AG20443 (cell line): ENCODE data around the gene IQGAP3.

ENCODE experiments used
- DNase-seq: peaks from one replicate; pipeline ENCODE4 v3.0.0; 2012; ENCODE audit warnings: low spot score, mixed read lengths

The IQGAP3 gene

GRCh38 chr1:156538711-156539440 lies 33.5 kb downstream of the IQGAP3 start:
- DNase-seq = no peak

DNA sequence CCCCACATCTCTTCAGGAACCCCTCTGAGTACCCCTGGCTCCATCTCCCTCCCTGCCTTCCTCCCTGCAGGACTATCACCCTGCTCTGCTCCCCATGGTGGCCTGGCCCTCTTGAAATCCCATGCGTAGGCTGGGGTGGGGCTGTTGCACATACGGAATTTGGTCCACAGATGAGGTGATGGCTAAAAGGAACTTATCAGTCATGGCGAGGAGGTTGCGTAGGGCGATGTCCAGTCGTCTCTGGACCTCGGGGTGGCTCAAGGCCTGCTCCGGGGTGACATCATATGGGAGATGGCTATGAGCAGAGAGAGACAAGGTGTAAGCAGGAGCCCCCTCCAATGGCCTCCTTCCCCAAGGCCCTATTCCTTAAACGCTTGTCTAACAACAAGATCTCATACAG lies 35.3 kb downstream of the IQGAP3 start:
- no peak for DNase-seq

DNA sequence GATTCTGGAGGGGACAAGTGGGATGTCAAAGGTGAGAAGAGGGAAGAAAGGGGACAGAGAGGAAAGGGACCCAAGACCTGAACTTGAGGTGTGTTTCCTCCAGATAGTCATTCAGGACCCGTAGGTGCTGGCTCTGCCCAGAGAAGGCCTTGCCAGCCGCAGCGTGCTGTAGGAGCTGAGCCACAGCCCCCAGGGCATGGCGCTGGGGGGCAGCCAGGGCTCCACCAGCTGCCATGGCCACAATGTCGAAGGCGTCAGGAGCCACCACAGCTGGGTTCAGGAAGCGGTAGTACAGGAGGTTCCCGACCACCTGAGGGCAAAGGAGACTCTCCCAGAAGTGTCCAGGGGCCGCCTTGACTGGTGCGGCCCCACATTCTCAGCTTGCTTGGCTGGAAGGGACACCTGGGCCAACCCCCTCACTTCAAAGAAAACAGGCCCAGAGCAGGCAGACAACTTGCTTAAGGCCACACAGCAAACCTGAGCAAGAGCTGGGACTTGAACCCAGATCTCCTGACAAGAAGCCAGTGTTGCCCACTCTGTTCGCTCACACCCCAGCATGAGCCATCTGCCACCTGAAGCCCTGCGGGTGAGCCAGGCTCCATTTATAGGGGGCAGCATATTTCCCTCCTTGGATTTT lies 37.8 kb downstream of the IQGAP3 start:
- DNase-seq = no peak

DNA sequence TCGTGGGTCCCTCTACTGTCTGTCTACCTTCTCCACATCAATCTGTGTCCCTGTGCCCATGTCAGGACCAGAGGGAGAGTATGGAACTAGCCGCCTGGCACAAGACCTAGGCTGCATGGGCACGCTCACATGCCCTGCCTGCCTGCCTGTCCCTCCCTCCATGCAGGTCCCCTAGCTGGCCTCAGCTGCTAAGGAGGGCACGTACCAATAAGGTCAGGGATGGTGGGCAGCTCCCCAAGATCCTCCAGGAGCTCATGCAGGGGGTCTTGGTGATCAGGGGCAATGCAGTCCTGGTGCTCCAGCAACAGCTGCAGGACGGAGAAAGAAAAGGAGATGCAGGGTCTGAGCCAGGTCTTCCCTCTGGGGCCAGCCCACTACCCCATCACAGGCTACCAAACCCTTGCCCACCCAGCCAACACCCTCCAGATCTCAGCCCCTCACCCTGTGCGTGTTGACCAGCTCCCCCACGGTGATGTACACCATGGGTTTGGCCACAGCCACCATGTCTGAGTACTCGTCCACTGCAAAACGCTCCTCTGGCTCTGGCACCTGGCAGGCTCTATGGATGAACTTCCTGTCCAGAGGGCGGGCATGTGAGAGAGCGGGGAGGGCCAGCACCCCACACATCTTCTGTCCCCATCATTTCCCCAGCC lies 38.7 kb downstream of the IQGAP3 start:
- DNase-seq = no peak

DNA sequence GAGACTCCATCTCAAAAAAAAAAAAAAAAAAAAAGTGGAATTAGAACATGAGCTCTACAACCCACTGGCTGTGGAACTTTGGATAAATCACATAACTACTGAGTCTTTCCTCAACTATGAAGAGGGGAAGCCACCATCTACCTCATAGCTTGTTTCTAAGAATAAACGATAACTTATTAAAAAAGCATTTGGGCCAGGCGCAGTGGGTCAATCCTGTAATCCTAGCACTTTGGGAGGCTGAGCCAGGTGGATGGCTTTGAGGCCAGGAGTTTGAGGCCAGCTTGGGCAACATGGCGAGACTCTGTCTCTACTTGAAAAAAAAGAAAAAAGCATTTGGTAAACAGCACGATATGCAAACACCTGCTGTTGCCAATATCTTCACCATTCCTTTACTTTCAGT lies 40.0 kb downstream of the IQGAP3 start:
- DNase-seq = no peak

DNA sequence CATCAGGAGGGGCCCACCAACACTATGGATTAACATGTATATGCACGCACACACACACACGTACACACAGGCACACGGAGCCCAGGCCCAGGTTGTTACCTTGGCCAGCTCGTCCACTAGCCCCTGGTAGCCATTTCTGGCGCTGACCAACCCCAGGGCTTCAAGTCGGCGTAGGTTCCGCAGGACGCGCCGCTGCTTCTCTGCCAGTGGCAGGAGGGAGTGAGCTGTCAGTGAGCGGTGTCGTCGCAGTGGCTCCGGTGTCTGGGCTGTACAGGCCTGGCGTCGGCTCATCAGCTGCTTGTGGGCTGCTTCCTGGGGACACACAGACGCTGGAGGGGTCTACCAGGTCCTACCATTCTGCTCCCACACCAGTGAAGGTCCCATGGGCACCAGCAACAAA lies 42.4 kb downstream of the IQGAP3 start:
- no peak for DNase-seq

DNA sequence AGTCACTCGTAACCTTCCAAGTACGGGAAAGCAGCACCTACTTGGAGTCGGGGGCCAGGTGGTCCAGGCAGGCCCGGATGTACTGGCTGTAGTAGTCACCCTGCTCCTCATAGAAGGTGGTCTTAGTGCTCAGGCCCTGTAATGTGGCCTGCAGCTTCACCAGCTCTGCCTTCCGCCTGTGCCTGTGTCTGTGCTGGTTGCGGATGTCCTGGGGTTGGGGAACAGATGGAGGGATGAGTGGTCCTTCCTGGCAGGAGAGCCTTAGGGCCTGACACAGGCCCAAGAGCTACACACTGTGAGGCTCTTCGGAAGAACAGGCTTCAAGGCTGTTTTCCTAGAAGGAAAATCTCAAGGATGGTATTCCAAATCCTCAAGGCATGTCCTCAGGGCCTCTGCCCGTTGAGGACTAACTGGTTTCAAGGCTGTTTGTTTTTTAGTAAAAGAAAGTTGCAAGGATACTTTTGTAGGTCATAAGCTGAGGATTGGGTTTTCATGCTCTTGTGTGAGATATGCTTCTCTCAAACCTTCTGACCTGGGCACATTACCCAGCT lies 43.4 kb downstream of the IQGAP3 start:
- no peak for DNase-seq

GRCh38 chr1:156528231-156528630 lies 44.1 kb downstream of the IQGAP3 start:
- DNase-seq = no peak

- DNase-seq = no peak
These were observed 44.8 kb downstream of the IQGAP3 start for GRCh38 chr1:156527584-156527983.

GRCh38 chr1:156525856-156526489 lies 46.4 kb downstream of the IQGAP3 start:
- no peak for DNase-seq

- DNase-seq = no peak
These were observed 47.3 kb downstream of the IQGAP3 start for GRCh38 chr1:156525071-156525501.

DNA sequence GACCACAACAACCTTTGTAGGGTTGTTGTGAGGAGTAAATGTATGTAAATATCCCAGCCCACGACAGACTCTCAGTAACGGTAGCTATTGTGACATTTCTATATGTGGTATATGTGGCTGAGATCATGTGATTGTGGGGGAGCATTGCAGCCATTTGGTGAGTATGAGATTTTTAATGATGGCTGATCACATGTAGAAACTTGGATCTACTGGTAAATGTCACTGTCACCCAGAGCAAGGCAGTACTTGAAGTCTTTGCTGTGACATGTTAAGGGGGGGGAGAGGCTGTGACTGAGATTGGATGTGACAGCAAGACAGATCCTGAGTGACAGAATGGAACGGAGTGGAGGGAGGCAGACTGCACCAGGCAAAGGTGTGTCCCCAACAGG lies 47.9 kb downstream of the IQGAP3 start:
- no peak for DNase-seq

DNA sequence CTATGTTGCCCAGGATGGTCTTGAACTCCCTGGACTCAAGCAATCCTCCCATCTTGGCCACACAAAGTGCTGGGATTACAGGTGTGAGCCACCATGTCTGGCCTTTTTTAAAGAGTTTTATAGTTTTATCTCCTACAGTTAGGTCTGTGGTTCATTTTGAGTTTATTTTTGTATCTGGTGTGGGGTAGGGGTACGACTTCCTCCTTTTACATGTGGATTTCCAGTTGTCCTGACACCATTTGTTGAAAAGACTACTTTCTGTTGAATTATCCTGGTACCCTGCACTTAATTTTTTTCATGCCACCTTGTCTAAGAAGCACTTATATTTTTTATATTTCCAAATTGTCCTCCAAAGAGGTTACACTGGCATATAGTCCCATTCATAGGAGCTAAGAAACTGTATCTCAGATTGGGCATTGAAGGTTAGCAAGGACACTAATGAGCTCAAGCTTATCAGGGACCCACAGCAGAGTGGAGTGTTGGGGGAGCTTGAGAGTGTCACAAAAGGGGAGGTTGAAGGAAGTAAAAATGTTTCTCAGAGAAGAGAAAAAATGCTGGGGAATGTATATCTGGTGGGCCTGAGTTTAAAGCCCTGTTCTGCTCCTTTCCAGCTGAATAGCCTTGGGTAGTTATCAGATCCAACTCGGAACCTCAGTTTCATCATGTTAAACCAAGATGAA lies 48.4 kb downstream of the IQGAP3 start:
- no peak for DNase-seq

DNA sequence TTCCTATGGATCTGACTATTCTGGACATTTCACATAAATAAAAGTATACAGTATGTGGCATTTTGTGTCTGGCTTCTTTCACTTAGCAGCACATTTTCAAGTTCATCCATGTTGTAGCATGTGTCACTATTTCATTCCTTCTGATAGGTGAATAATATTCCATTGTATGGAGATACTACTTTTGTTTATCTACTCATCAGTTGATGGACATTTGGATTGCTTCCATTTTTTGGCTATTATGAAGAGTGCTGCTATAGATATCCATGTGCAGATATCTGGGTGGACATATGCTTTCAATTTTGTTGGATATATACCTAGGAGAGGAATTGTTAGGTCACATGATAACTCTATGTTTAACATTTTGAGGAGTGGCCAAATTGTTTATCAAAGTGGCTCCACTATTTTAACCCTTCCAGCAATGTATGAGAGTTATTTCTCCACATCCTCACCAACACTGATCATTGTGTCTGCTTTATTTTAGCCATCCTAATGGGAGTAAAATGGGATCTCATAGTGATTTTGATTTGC lies 49.9 kb downstream of the IQGAP3 start:
- no peak for DNase-seq

- DNase-seq = no peak
These were observed 54.6 kb downstream of the IQGAP3 start for GRCh38 chr1:156517748-156518147.

DNA sequence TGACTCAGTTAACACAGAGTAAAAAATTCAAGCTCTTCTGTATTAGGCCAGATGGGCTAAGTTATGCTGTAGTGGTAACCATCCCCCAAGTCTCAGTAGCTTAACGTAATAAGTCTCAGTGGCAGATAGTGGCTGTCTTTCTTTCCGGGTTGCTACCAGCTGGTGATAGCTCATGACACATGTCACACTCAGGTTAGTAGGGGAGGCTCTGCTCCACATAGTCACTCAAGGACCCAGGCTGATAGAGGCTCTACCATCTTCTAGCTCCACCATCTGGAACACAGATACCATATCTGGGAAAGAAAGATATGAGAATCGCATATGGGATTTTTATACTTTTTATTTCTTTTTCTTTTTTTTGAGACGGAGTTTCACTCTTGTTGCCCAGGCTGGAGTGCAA lies 55.5 kb downstream of the IQGAP3 start:
- DNase-seq = no peak

DNA sequence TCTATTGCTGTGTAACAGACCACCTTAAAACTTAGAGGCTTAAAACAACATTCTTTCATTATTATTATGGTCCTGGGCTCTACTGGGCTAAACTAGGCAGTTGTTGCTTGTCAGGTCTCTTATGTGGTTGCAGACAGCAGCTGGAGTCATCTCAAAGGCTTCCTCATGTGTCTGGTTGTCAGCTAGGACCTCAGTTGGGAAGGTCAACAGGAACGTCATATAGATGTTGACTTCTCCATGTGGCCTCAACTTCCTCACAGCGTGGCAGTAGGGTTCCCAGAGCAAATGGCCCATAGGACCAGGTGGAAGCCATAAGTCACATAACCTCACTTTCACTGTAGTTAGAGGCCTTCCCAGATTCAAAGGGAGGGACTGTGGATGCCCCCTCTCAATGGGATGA lies 56.4 kb downstream of the IQGAP3 start:
- no peak for DNase-seq

GRCh38 chr1:156513185-156513584 lies 59.2 kb downstream of the IQGAP3 start:
- DNase-seq = peak; percentile 28

DNA sequence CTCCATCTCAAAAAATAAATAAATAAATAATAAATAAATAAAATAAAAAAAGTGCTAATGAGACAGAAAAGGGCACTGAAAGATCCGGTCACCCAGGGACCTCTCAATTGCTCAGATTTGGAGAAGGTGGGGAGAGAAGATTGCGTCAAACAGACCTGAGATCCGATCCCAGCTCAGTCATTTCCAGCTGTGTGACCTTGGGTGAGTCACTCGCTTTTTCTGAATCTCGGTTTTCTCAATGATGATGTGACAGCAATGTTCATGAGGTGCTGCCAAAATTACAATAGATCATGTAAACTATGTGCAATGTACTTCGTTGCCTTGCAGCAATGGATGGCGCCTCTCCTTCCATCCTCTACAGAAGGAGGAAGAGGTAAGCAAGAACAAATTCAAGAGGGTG lies 60.7 kb downstream of the IQGAP3 start:
- DNase-seq = no peak

GRCh38 chr1:156510709-156511108 lies 61.7 kb downstream of the IQGAP3 start:
- peak; percentile 84 for DNase-seq

- no peak for DNase-seq
These were observed 62.8 kb downstream of the IQGAP3 start for GRCh38 chr1:156509424-156510034.

DNA sequence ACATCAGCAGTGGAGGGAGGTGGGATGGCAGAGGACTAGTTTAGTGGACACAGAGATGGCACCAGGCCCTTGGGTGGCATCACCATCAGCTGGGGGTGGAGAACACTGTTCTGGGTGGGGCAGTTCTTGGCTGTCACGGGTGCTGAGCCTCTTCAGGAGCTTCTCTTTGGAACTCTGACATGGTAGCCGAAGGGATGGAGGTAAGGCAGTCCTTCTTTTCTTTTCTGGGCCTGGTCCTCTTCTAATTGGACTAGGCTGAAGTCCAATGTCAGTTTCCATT lies 63.5 kb downstream of the IQGAP3 start:
- DNase-seq = no peak
